NCI-H146 treated with DMSO at 0.1 percent for 48 hours (cell line): Measurements from ENCODE around the gene KRT6C.

Experiments used
- DNase-seq: peaks from one replicate; lab custom pipeline; 2025; ENCODE audit not compliant: unreplicated experiment; lab: John Stamatoyannopoulos, UW

The KRT6C gene

GRCh38 chr12:52436000-52436827 is 37.4 kb downstream of the KRT6C start:
- no peak for DNase-seq

DNA sequence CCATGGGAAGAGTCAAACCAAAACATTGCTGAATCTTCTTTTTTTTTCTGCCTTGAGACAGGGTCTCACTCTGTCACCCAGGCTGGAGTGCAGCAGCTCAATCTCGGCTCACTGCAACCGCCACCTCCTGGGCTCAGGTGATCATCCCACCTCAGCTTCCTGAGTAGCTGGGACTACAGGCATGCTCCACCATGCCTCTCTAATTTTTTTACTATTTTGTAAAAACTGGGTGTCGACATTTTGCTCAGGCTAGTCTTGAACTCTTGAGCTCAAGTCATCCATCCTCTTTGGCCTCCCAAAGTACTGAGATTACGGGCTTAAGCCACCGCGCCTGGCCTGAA is 38.0 kb downstream of the KRT6C start:
- no peak for DNase-seq

DNA sequence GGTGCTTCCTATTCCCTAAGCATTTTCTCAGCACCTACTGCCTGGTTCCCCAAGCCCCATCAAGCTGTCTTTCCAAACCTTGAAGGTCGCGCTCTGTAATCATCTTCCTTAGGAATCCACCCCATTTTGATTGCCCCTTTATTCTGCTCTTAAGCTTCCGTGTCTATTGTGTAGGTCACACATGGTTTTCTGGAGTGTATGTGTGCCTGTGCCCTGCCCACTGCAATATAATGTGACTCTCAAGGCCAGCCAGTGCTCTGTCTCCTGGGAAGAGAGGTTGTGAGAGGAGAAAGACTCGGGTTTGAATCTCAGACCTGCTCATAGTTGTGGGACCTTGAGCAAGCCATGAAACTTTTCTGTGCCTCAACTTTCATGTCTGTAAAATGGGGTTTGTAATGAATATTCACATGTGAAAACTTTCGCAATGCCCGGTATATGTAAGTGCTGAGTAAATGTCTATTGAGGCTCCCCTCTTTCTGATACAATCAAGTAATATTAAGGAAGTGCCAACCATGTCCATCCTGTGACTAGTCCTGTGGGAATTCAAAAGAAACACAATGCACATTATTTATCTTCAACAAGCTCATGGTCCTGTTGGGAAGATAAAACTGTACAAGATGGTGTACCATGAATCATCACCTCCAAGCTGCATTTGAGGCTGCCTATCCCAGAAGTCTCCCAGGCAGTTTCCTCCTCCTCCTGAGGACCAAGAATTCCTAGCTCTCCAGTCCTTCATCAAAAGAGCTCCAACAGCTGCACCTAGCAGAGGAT is 38.7 kb downstream of the KRT6C start:
- no peak for DNase-seq

DNA sequence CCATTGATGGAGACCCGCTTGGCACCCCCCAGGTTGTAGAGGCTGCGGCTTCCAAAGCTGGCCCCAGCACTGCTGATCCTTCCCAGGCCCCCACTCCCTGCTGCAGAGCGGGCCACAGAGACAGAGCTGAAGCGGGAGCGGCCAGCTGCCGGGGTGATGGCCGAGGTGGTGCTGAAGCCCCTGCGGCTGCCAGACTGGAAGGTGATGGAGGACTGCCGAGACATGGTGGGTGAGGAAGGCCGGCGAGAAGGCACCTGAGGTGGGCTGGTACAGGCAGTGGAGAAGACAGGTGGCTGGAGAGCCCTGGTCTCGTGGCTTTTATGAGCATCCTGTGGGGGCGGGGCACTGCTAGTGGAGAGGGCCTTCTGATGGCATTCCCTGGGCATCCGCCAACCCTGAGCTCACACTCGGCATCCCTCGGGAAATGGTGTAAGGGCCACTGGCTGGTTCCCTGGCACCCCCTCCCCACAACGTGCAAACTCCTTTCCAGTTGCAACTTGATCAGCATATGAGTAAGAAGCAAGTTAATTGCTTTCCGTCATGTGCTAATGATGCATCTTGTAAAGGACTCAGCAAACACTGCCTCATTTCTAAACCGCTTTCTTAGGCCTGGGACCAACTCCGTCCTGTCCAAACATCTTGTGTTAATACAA is 39.4 kb downstream of the KRT6C start, which contains the start of gene KRT75:
KRT75 (minus strand) TSS at position 291 of the 653 bp plus-strand sequence; CDS start at position 224, 67 bp downstream.
- DNase-seq: no peak

- no peak for DNase-seq
Measured at GRCh38 chr12:52433501-52434080, 40.0 kb downstream of the KRT6C start.

GRCh38 chr12:52432559-52433207 is 40.9 kb downstream of the KRT6C start:
- no peak for DNase-seq

GRCh38 chr12:52428121-52428520 is 45.5 kb downstream of the KRT6C start:
- DNase-seq: no peak

DNA sequence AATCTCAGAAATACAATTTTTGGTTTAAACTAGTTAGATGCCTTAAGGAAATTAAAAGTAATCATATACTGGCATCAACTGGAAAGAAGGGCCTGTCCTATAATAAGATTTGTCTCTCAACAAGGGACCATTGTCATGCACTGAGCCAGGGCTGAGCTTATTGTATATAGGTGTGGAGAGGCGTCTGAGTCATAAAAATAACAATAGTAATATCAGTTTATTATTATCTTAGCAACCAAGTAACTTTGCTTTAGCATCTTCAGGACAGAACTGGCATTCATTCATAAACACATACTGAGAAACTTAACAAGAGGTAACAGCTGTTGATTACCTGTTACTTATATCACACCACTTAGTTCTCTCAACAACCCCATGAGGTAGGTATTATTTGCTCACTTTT is 46.5 kb downstream of the KRT6C start:
- DNase-seq: no peak

DNA sequence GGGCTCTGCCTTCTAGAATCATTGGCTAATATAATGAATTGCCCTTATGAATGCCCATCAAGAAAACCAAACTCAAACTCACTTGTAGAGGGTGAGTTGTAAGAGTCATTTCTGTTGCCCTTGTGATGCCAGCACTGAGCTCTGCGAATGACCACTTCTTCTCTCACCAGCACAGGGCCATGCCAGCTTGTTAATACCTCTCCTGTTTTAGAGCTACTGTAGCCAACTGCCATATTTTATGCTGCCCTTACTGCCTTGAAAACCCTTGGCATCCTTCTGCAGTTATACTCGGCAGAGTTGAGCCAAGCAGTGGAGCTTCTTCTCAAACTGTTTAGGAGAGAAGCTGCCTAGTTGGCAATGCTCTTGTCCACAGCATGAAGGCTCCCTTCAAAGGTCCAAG is 47.6 kb downstream of the KRT6C start:
- DNase-seq: no peak

- DNase-seq: no peak
Measured at GRCh38 chr12:52425466-52425865, 48.1 kb downstream of the KRT6C start.

DNA sequence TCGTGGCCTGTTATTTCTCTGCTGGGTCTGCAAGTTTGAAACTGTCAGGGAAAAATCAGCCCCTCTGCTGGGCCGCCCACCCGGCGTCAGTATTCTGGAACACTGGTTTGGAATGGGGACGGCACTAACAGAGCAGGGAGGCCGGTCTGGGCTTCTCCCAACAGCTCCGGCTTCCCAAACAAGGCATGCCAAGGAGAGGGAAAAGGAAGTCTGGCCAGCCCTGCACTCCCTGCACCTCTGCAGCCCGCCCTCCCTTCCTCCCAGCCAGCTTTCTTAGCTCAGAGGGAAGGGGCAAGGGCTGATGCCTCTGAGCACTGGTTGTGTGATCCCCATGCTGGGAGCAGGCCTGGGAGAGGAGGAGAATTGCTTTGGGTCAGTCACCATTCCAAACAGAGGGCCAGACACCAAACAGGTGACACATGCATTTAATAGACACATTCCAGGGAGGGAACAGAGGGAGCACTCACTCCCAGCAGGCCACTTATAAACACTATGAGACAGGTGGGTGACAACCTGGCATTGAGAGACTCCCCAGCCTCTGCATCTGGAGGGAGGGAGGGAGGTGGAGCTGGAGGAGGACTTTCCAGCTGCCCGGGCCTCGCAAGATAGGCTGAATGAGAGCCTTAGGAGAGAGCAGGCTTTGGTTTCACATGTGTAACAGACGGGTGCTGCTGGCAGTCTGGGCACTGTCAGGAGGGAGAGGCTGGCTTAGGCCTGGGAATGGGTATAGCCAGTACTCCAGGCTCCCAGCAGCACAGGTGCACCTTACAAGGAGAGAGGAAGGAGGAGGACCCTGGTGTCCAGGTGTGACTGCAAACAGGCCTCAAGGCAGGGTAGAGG is 49.7 kb downstream of the KRT6C start:
- DNase-seq: peak; percentile 21

- DNase-seq: no peak
Measured at GRCh38 chr12:52423035-52423434, 50.6 kb downstream of the KRT6C start.

- no peak for DNase-seq
Measured at GRCh38 chr12:52419656-52420055, 53.9 kb downstream of the KRT6C start.

GRCh38 chr12:52418576-52419110 is 55.0 kb downstream of the KRT6C start:
- no peak for DNase-seq
